Ovary (tissue), 3 donors: ENCODE data around the gene PRICKLE2.

Experiments used
- EP300 ChIP-seq: sonication (generic); formaldehyde crosslinking; IDR thresholded peaks from one replicate; pipeline ENCODE4 v1.6.1; 2017; ENCODE audit warnings: antibody characterized with exemption
- POLR2A ChIP-seq: fragments of 450-650 bp; IDR thresholded peaks from one replicate; pipeline ENCODE4 v1.6.1; 2017; ENCODE audit warnings: antibody characterized with exemption, mild to moderate bottlenecking, moderate library complexity
- TF ChIP-seq, protein P1 (sequence below), 3 donors: fragments of 450-650 bp in 2 of 3; fragments of 200-600 bp in 1 of 3; IDR thresholded peaks; one replicate each; pipeline versions ENCODE4 v1.5.1 to v1.8.0; 2016 to 2022; ENCODE audit warnings: antibody characterized with exemption in 3 of 3, mild to moderate bottlenecking in 1 of 3
- donor health status: DM: no; HTN: no; CAD: no.

DNA sequence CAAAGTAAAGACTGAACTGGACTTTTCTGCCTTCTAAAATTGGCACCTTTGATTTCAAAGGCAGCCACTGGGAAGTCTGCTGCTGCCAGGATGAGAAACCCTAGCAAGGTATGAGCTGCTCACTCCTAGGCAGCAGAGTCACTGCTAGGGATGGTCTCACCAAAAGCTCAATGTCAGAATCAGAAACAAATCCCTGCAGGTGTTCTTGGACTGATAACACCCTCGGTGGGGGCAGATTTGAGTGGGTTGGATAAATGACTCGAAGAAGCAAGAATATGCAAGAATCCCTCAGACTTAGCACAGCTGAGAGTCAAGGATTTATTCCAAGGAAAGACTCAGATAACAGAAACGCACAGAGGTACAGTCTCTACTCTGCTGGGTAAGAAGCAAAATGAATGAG, 90.4 kb downstream of the PRICKLE2 start:
- TF ChIP-seq, protein P1, sequence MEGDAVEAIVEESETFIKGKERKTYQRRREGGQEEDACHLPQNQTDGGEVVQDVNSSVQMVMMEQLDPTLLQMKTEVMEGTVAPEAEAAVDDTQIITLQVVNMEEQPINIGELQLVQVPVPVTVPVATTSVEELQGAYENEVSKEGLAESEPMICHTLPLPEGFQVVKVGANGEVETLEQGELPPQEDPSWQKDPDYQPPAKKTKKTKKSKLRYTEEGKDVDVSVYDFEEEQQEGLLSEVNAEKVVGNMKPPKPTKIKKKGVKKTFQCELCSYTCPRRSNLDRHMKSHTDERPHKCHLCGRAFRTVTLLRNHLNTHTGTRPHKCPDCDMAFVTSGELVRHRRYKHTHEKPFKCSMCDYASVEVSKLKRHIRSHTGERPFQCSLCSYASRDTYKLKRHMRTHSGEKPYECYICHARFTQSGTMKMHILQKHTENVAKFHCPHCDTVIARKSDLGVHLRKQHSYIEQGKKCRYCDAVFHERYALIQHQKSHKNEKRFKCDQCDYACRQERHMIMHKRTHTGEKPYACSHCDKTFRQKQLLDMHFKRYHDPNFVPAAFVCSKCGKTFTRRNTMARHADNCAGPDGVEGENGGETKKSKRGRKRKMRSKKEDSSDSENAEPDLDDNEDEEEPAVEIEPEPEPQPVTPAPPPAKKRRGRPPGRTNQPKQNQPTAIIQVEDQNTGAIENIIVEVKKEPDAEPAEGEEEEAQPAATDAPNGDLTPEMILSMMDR (IDR thresholded peaks at IDR 0.05): no peak
- TF ChIP-seq POLR2A (no peak), EP300 (no peak)
